A673 (cell line): ENCODE measurements around the gene PPM1F. TPM values are rescaled to one million over a fixed set of nuclear protein-coding genes. Genes with fewer than 3 reads are reported as not detected.

Experiments
- BruUV-seq: library from RNA; stranded (reverse); fragments of 400-500 nt; replicated peaks from 2 replicates; lab custom pipeline; 2021; lab: Mats Ljungman, UMichigan
- CTCF ChIA-PET: fragments of 300-600 bp; sonication (Branson Sonifier 250); formaldehyde crosslinking; loops from one replicate; lab custom pipeline; 2022; ENCODE audit warnings: antibody characterized with exemption; lab: Charles Lee
- POLR2A ChIA-PET: fragments of 300-600 bp; sonication (Branson Sonifier 250); formaldehyde crosslinking; loops from one replicate; lab custom pipeline; 2022; ENCODE audit warnings: antibody characterized with exemption; ENCODE audit not compliant: low non-redundant PET; lab: Charles Lee
- DNase-seq: peaks from one replicate; pipeline ENCODE4 v3.0.0-alpha.2; 2015; ENCODE audit warnings: low spot score
- H3K27ac ChIP-seq: fragments of 200-600 bp; sonication (generic); 2 replicates; pipeline ENCODE4 v1.5.1; 2016; ENCODE audit warnings: mixed run types, low read depth, mild to moderate bottlenecking, mixed read lengths, antibody characterized with exemption, low read length; ENCODE audit not compliant: poor library complexity, severe bottlenecking
- H3K27me3 ChIP-seq: fragments of 200-600 bp; sonication (generic); replicated peaks from 2 replicates; pipeline ENCODE4 v1.6.1; 2017; ENCODE audit warnings: mixed run types, low read depth, mild to moderate bottlenecking, mixed read lengths, antibody characterized with exemption, low read length; ENCODE audit not compliant: insufficient read depth, poor library complexity
- H3K36me3 ChIP-seq: fragments of 200-600 bp; sonication (generic); 2 replicates; pipeline ENCODE4 v1.6.1; 2016; ENCODE audit warnings: mixed run types, mild to moderate bottlenecking, mixed read lengths, antibody characterized with exemption, low read length; ENCODE audit not compliant: insufficient read depth, poor library complexity, severe bottlenecking
- H3K4me1 ChIP-seq: fragments of 200-600 bp; sonication (generic); 2 replicates; pipeline ENCODE4 v1.6.1; 2017; ENCODE audit warnings: mixed run types, mild to moderate bottlenecking, mixed read lengths, antibody characterized with exemption, low read length; ENCODE audit not compliant: insufficient read depth, poor library complexity, severe bottlenecking
- H3K4me3 ChIP-seq: fragments of 200-600 bp; sonication (generic); 2 replicates; pipeline ENCODE4 v1.5.1; 2016; ENCODE audit warnings: low read depth, mixed run types, mild to moderate bottlenecking, mixed read lengths, low read length; ENCODE audit not compliant: poor library complexity, severe bottlenecking
- H3K9me3 ChIP-seq: fragments of 200-600 bp; sonication (generic); 2 replicates; pipeline ENCODE4 v1.6.1; 2016; ENCODE audit warnings: mixed run types, low read depth, mild to moderate bottlenecking, mixed read lengths, antibody characterized with exemption, low read length; ENCODE audit not compliant: poor library complexity, severe bottlenecking
- CTCF ChIP-seq: fragments of 300-800, 200-600 bp; sonication (generic); conservative IDR thresholded peaks from 2 replicates; pipeline ENCODE4 v1.5.1; 2017; ENCODE audit warnings: low read depth, mild to moderate bottlenecking, antibody characterized with exemption, low read length, moderate library complexity, mixed read lengths
- EZH2 ChIP-seq: fragments of 200-600 bp; sonication (generic); IDR thresholded peaks from 2 replicates; pipeline ENCODE4 v1.6.1; 2017; ENCODE audit warnings: borderline replicate concordance, low read depth, mild to moderate bottlenecking, mixed read lengths, antibody characterized with exemption, low read length; ENCODE audit not compliant: poor library complexity, severe bottlenecking
- intact Hi-C: fragments of 100-400 bp; cut with micrococcal nuclease; formaldehyde crosslinking; loops from one replicate; pipeline ENCODE4 v1.10.0; 2022; ENCODE audit not compliant: unreplicated experiment
- total RNA-seq: library from RNA; stranded (reverse); gene quantifications from 2 replicates; pipeline ENCODE4 v1.2.3, GENCODE V29; 2021

PPM1F gene
- total RNA-seq, 1 experiment from 2014 or later: 101 TPM

GRCh38 chr22:21981874-21982273 is 29.2 kb upstream of the PPM1F start:
- no peaks in the 10 kb centered on the region for H3K9me3 ChIP-seq
- H3K4me1 ChIP-seq: peaks cover 5% of the 10 kb centered on the region
- H3K27ac ChIP-seq: peak overlapping the region; percentile 89
- TF ChIP-seq EZH2 (no peak), CTCF (no peak)
- BruUV-seq: no TSS peak
- H3K4me3 ChIP-seq: peak overlapping the region; percentile 93
- no peaks in the 10 kb centered on the region for H3K36me3 ChIP-seq
- DNase-seq: no peak
- intact Hi-C loops: no loop called here
- no peaks in the 10 kb centered on the region for H3K27me3 ChIP-seq
- ChIA-PET POLR2A (no interaction called here), CTCF (interaction anchor here (1.7 kb wide), 1 partner anchor 10 kb away, joined by 5 read pairs; no protein-coding TSS in a partner anchor)

GRCh38 chr22:21980547-21980946 is 27.9 kb upstream of the PPM1F start:
- no peak for TF ChIP-seq EZH2
- no peak for TF ChIP-seq CTCF
- no TSS peak for BruUV-seq
- H3K4me3 ChIP-seq: no peak overlapping the region
- no peaks in the 10 kb centered on the region for H3K9me3 ChIP-seq
- POLR2A ChIA-PET: no interaction called here
- no peaks in the 10 kb centered on the region for H3K27me3 ChIP-seq
- no peak for DNase-seq
- CTCF ChIA-PET: no interaction called here
- H3K27ac ChIP-seq: no peak overlapping the region
- intact Hi-C loops: no loop called here
- peaks cover 5% of the 10 kb centered on the region for H3K4me1 ChIP-seq
- H3K36me3 ChIP-seq: no peaks in the 10 kb centered on the region

- CTCF ChIA-PET: interaction anchor here (0.6 kb wide), 1 partner anchor 82 kb away, joined by 5 read pairs; no protein-coding TSS in a partner anchor
- no peak for DNase-seq
- POLR2A ChIA-PET: no interaction called here
These were observed 26.1 kb upstream of the PPM1F start for GRCh38 chr22:21978564-21979386.

More at GRCh38 chr22:21978564-21979386, 26.1 kb upstream of the PPM1F start:
- no peak overlapping the region for H3K4me3 ChIP-seq
- TF ChIP-seq CTCF (no peak), EZH2 (no peak)
- no TSS peak for BruUV-seq
- H3K27me3 ChIP-seq: no peaks in the 10 kb centered on the region
- peaks cover 15% of the 10 kb centered on the region for H3K36me3 ChIP-seq
- no peaks in the 10 kb centered on the region for H3K9me3 ChIP-seq
- H3K27ac ChIP-seq: no peak overlapping the region
- H3K4me1 ChIP-seq: peaks cover 5% of the 10 kb centered on the region
- intact Hi-C loops: no loop called here
